ENCODE measurements around the gene PALLD.

DNA sequence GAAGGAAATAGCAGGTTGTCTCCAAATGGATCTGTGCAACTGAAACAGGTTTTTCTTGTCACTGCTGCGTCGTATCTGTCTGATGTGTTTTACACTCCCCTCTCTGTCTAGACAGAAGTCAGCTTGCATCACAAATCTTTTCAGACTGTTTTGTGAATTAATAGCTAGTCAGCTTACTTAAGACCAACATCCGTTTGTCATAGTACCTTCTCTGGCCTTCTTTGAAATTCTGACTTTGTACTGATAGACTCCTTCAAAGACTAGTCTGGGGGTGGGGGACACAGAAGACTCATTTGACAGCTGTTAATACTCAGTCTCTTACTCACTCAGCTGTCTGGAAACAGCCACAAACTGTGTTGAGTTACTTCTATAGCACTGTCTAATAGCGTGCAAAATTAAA is 197.8 kb downstream of the PALLD start:
- TF ChIP-seq EP300 (IDR thresholded peaks at IDR 0.05): no peak
- TF ChIP-seq, protein P1, sequence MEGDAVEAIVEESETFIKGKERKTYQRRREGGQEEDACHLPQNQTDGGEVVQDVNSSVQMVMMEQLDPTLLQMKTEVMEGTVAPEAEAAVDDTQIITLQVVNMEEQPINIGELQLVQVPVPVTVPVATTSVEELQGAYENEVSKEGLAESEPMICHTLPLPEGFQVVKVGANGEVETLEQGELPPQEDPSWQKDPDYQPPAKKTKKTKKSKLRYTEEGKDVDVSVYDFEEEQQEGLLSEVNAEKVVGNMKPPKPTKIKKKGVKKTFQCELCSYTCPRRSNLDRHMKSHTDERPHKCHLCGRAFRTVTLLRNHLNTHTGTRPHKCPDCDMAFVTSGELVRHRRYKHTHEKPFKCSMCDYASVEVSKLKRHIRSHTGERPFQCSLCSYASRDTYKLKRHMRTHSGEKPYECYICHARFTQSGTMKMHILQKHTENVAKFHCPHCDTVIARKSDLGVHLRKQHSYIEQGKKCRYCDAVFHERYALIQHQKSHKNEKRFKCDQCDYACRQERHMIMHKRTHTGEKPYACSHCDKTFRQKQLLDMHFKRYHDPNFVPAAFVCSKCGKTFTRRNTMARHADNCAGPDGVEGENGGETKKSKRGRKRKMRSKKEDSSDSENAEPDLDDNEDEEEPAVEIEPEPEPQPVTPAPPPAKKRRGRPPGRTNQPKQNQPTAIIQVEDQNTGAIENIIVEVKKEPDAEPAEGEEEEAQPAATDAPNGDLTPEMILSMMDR (IDR thresholded peaks at IDR 0.05): no peak
- TF ChIP-seq POLR2A (IDR thresholded peaks at IDR 0.05; ENCODE audit: low read depth): no peak
